ENCODE measurements around the gene SERPINA5. TPM values are rescaled to one million over a fixed set of nuclear protein-coding genes. Genes with fewer than 3 reads are reported as not detected.

The SERPINA5 gene
- total RNA-seq, 3 donors from 2014 or later = 0.53 to 3.8 TPM; not detected in 1

- peak; percentile 81 for ATAC-seq
- TF ChIP-seq CTCF (IDR thresholded peaks at IDR 0.05) = no peak
- no peak for DNase-seq
- Histone ChIP-seq H3K4me3 (no peak overlapping the region), H3K36me3 (ENCODE audit: low read depth) (no peaks in the 10 kb centered on the region), H3K4me1 (ENCODE audit: low read depth) (no peaks in the 10 kb centered on the region), H3K9me3 (no peaks in the 10 kb centered on the region)
- intact Hi-C loops (cut with DNase I, micrococcal nuclease) = no loop called here
These were observed 59.8 kb downstream of the SERPINA5 start for GRCh38 chr14:94640721-94641631.

GRCh38 chr14:94641632-94641955 lies 60.4 kb downstream of the SERPINA5 start:
- no peak for TF ChIP-seq CTCF (IDR thresholded peaks at IDR 0.05)
- DNase-seq = no peak
- Histone ChIP-seq H3K4me3 (no peak overlapping the region), H3K36me3 (ENCODE audit: low read depth) (no peaks in the 10 kb centered on the region), H3K4me1 (ENCODE audit: low read depth) (no peaks in the 10 kb centered on the region), H3K9me3 (no peaks in the 10 kb centered on the region)
- no peak for ATAC-seq
- intact Hi-C loops (cut with DNase I, micrococcal nuclease) = no loop called here

Other genes starting within 250 kb of the SERPINA5 start
- not detected for gene SERPINA2, start 214.7 kb upstream of the SERPINA5 start, total RNA-seq
- gene SERPINA1, start 192.8 kb upstream of the SERPINA5 start, total RNA-seq = 100 to 1,000 TPM in 2 of 3 donors, 10 to 100 TPM in 1; 98.3 to 311 (median 225) TPM
- gene SERPINA11, start 128.6 kb upstream of the SERPINA5 start, total RNA-seq = not detected
- not detected for gene SERPINA9, start 105.2 kb upstream of the SERPINA5 start, total RNA-seq
- gene SERPINA12, start 72.0 kb upstream of the SERPINA5 start, total RNA-seq = not detected
- not detected for gene SERPINA4, start 20.0 kb upstream of the SERPINA5 start, total RNA-seq
- 10 to 100 TPM in 2 of 3 donors, 1 to 10 TPM in 1; 3.1 to 43.9 (median 41.3) TPM for gene SERPINA3, start 31.0 kb downstream of the SERPINA5 start, total RNA-seq
- gene GSC, start 188.7 kb downstream of the SERPINA5 start, total RNA-seq = not detected